ENCODE results near the gene CCDC102A.

Gene CCDC102A

GRCh38 chr16:57518520-57518919 lies 17.9 kb downstream of the CCDC102A start:
- no peak for DNase-seq (ENCODE audit: low spot score)

- DNase-seq (ENCODE audit: low spot score) = no peak
Observed at GRCh38 chr16:57517397-57518367, 18.7 kb downstream of the CCDC102A start.

GRCh38 chr16:57516773-57517172 lies 19.6 kb downstream of the CCDC102A start:
- DNase-seq (ENCODE audit: low spot score) = no peak

GRCh38 chr16:57516176-57516725 lies 20.1 kb downstream of the CCDC102A start:
- DNase-seq (ENCODE audit: low spot score) = no peak

- DNase-seq (ENCODE audit: low spot score) = no peak
Observed at GRCh38 chr16:57514791-57515600, 21.4 kb downstream of the CCDC102A start.

GRCh38 chr16:57514371-57514770 lies 22.0 kb downstream of the CCDC102A start:
- no peak for DNase-seq (ENCODE audit: low spot score)

GRCh38 chr16:57513371-57514102 lies 22.8 kb downstream of the CCDC102A start:
- DNase-seq (ENCODE audit: low spot score) = no peak

- no peak for DNase-seq (ENCODE audit: low spot score)
Observed at GRCh38 chr16:57512296-57513001, 23.9 kb downstream of the CCDC102A start.

- DNase-seq (ENCODE audit: low spot score) = no peak
Observed at GRCh38 chr16:57510016-57510871, 26.1 kb downstream of the CCDC102A start.

GRCh38 chr16:57509231-57509923 lies 27.0 kb downstream of the CCDC102A start:
- DNase-seq (ENCODE audit: low spot score) = no peak

- no peak for DNase-seq (ENCODE audit: low spot score)
Observed at GRCh38 chr16:57508035-57508425, 28.3 kb downstream of the CCDC102A start.

- DNase-seq (ENCODE audit: low spot score) = no peak
Observed at GRCh38 chr16:57507136-57508034, 29.0 kb downstream of the CCDC102A start.

GRCh38 chr16:57505169-57505568 lies 31.2 kb downstream of the CCDC102A start:
- no peak for DNase-seq (ENCODE audit: low spot score)

GRCh38 chr16:57504491-57504890 lies 31.9 kb downstream of the CCDC102A start:
- DNase-seq (ENCODE audit: low spot score) = no peak

- DNase-seq (ENCODE audit: low spot score) = no peak
Observed at GRCh38 chr16:57504001-57504400, 32.4 kb downstream of the CCDC102A start.

- DNase-seq (ENCODE audit: low spot score) = no peak
Observed at GRCh38 chr16:57503366-57503765, 33.0 kb downstream of the CCDC102A start.

- no peak for DNase-seq (ENCODE audit: low spot score)
Observed at GRCh38 chr16:57502048-57502775, 34.2 kb downstream of the CCDC102A start.

- DNase-seq (ENCODE audit: low spot score) = no peak
Observed at GRCh38 chr16:57501492-57501891, 34.9 kb downstream of the CCDC102A start.

All from LoVo (cell line).